Measurements from ENCODE around the gene RASA3. TPM values are rescaled to one million over a fixed set of nuclear protein-coding genes. Genes with fewer than 3 reads are reported as not detected.
"Not testable (repeated sequence)": the region's sequence is repeated elsewhere in the genome, so short reads cannot be mapped to it uniquely, and the experiment has no call there.

Gene RASA3
- total RNA-seq, 2 donors from 2014 or later = 6.5 to 9.0 TPM

DNA sequence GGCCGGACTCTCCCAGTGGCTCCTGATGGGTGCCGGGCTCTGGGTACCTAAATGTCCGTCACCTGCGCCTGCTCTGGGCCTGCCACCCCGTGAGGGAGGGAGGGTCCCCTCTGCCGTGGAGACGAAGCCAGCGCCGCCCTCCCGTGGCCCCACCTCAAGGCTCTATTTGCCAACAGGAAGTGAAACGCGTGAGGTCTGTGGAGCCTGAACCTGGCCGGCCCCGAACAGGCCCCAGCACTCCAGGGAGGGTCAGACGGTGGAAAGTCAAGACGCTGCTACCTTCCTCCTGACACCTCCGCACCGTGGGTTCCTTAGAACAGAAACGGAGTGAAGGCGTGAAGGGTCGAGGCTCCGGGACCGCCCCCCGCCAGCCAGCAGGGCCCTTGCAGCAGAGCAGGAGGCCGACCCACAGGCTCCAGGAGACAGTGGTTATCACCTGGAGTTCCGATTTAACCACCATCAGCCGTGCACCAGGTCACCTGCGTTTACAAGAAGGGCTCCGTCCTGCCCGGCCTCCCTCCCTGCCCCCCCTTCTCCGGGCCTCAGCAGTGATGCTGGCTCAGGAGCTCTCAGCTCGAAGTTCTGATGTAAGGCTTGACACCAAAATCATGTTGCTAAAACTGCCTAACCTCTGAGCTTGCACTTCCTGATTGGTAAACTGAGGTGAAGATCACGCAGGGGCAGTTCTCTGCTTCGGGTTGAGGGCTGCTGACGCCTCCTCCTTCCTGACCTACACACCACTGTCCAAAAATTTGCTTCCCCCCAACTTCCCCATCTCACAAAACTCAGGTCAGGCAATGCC lies 107.6 kb downstream of the RASA3 start:
- intact Hi-C loops (cut with DNase I, micrococcal nuclease) = no loop called here
- DNase-seq = peak in 1 of 2 donors; percentile 47
- ATAC-seq = peak; percentile 16

DNA sequence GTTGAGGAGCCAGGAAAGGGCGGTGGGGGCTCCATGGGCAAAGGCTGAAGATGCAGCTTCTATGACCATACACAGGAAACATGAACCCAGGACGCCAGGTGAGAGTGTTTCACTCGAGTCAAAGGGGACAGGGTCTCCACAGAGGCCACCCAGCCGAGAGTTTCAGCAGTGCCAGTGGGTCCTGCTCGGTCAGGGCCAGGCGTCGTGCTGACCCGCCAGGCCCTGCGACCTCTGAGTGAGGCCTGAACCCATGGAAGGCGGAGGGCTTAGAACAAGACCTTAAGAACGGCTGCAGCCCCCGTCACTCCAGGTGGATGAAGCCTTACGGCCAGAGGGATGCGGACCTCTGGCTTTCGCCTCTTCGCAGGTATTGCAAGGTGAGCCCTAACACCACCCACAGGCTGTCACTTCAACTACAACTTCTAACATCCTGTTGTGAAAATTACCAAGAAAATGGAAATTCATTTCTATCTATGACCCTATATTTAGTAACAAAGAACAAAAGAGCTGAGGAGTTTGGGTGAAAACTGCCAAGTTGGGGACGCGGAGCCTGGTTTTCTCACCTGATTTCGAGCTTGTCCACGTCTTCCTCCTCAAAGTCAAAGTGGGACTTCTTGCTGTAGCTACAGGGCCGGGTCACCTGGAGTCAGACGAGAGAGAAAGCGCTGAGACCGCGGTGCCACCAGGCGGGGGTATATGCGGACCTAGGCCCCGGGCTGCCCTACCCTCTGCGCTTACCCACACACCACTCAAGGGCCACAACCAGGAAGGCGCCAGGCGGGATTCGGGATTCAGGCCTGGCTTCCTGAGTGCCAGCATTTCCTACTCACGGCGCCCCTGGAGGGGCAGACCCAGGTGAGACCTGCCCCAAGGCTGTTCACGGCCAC lies 108.5 kb downstream of the RASA3 start:
- intact Hi-C loops (cut with DNase I, micrococcal nuclease) = no loop called here
- no peak for DNase-seq

DNA sequence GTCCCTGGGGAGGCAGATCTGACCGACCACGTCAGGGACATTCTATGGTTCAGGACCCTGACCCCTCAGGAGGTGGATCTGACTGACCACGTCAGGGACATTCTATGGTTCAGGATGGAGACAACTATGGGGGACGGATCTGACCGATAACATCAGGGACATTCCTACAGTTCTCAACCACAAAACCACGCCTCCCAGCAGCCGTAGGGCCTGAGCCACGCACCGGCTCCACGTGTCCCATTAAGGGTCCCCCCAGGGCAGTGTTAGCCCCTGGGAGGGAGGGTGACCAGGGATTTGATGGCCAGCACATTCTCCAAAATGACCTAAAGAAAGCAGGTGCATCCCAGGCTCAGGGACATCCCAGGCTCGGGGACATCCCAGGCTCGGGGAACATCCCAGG lies 109.5 kb downstream of the RASA3 start:
- no peak for DNase-seq
- intact Hi-C loops (cut with DNase I, micrococcal nuclease) = no loop called here
- no peak for ATAC-seq

More for the DNA sequence above, 108.5 kb downstream of the RASA3 start:
- no peak for ATAC-seq

DNA sequence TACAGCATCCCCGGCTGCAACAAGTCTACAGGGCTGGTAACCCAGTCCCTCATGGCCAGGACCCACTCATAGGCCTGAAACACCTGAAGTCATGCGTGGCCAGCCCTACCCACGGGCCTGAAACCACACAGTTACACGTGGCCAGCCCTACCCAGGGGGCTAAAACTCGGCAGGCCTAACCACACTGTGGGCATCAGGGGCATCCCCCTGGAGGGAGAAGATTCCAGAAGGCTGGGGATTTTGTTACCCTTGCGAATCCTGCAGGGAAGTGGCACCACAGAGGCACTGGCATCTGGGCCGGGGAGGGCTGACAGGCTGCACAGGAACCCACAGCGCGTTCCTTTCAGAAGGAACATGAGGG lies 110.1 kb downstream of the RASA3 start:
- no peak for DNase-seq
- intact Hi-C loops (cut with DNase I, micrococcal nuclease) = no loop called here
- no peak for ATAC-seq

DNA sequence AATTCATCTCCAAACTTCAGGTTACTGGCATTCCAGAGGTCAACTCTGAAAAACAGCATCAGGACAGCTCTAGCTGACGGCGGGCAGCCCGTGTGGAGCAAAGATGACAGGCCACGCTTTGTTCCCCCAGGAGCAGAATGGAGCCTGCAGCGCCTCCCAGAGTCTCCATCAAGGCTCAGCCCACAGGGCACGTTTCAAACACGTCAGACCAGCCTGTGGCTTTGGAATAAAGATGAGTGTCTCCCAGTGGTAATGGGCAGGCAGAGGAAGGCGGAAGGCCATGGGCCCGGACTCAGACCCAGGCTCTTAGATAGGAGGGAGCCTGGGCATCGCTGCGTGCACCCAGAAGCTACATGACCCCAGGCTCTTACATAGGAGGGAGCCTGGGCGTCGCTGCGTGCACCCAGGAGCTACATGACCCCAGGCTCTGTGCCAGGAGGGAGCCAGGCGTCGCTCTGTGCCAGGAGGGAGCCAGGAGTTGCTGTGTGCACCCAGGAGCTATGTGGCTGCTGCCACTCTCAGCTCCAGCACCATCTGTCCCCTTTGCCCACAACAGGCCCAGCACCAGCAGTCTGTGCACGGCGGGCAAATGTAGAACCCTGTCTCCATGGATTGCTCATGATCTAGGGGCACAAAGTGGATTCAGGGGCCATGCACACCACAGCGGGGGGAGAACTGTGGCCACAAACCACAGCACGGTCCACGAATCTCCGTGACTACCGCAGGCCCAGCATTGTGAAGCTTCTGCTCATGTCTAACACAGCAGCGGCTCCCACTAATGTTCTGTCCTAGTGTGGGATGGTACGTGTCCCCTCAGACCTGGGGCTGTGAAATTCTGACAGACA lies 110.7 kb downstream of the RASA3 start:
- ATAC-seq (no peak), DNase-seq (no peak)
- intact Hi-C loops (cut with DNase I, micrococcal nuclease) = no loop called here

DNA sequence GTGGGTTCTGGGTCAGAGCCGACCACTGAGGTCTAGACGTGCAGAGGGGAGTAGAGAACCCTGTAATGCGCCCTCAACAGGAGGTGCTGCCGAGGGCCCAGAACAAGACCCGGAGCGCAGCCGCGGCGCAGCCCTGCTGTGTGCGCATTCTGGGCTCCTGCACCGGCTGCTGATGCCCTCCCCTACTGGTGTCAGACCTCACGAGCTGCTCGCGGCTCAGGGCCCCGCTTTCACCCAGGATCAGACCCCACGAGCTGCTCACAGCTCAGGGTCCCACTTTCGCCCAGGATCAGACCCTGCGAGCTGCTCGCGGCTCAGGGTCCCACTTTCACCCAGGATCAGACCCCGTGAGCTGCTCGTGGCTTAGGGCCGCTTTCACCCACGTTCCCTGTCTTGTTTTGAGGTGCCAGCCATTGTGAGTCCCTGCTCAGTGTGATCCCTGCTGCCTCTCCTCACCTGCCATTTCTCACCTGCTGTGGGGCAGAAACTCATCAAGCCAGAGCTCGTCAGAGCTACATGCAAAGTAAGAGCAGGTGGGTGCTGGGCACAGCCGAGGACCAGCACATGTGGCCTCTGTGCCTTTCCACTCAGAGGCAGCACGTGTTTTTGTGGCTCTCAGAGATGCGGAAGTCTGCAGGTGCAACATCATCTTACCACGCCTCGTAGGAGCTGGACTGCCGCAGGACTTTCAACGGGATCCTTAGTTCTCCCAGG lies 111.5 kb downstream of the RASA3 start:
- intact Hi-C loops (cut with DNase I, micrococcal nuclease) = no loop called here
- ATAC-seq (no peak), DNase-seq (no peak)

DNA sequence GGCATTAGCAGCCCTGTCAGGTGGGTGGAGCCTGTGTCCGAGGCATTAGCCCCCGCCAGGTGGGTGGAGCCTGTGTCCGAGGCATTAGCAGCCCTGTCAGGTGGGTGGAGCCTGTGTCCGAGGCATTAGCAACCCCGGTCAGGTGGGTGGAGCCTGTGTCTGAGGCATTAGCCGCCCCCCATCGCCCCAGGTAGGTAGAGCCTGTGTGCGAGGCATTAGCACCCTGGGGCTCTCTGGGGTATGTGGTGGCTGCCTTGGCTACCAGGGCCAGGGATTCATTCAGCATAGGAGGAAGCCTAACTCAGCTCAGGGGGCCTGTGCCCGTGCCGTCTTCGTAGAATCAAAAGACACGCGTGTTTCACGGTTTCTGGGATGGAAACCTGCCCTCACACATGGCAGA lies 112.3 kb downstream of the RASA3 start:
- intact Hi-C loops (cut with DNase I, micrococcal nuclease); DNase-seq; ATAC-seq: not testable (repeated sequence)

- DNase-seq (no peak), ATAC-seq (no peak)
- intact Hi-C loops (cut with DNase I, micrococcal nuclease) = no loop called here
These were observed 113.1 kb downstream of the RASA3 start for GRCh38 chr13:114019367-114019766.

DNA sequence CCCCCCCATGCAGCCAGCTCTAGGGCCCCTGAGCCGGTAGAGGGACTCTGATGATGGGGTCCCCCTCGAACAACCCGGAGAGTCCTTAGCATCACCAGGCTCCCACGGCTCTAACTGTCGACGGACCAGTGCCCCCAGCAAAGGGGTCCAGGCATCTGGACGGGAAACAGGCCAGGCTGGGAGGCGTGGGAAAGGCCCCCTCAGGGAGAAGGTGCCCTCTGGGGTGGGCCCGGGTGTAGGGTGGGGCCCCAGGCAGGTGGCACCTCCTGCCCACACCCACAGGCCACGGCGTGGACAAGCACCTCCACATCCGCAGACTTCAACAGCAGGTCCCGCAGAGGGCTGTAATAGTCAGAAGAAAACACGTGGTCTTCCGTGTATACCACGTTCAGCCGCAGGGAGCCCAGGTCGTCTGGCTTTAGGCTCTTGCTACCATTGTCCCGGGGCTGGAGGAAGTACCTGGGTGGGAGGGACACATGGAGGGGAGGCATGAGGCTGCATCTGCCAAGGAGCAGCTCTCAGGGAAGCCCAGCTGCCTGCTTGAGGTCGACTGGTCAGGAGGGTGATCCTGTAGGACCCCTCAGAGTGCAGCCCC lies 113.9 kb downstream of the RASA3 start:
- DNase-seq (no peak), ATAC-seq (no peak)
- intact Hi-C loops (cut with DNase I, micrococcal nuclease) = no loop called here

GRCh38 chr13:114017966-114018365 lies 114.5 kb downstream of the RASA3 start:
- intact Hi-C loops (cut with DNase I, micrococcal nuclease) = no loop called here
- DNase-seq = no peak

GRCh38 chr13:114017028-114017630 lies 115.3 kb downstream of the RASA3 start:
- intact Hi-C loops (cut with DNase I, micrococcal nuclease) = no loop called here
- no peak for DNase-seq
- ATAC-seq = no peak

More at GRCh38 chr13:114017966-114018365, 114.5 kb downstream of the RASA3 start:
- ATAC-seq = no peak

- no peak for DNase-seq
- ATAC-seq = no peak
- intact Hi-C loops (cut with DNase I, micrococcal nuclease) = no loop called here
These were observed 115.9 kb downstream of the RASA3 start for GRCh38 chr13:114016321-114017027.

DNA sequence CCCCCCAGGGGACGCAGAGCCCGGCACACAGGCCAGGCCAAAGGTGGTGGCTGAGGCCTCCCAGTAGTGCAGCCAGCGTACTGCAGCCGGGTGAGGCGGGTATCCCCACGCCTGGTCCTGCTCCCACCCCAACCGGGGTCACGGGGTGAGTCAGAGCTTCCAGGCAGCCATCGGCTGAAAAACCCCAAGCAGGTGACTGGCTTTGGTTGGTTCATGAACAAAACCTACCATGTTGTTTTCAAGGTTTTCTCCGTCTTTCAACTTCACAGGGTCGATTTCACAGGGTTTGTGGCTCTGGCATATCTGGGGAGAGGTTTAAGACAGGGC lies 116.5 kb downstream of the RASA3 start:
- ATAC-seq = no peak
- intact Hi-C loops (cut with DNase I, micrococcal nuclease) = no loop called here
- no peak for DNase-seq

GRCh38 chr13:114015111-114015968 lies 117.1 kb downstream of the RASA3 start:
- intact Hi-C loops (cut with DNase I, micrococcal nuclease) = no loop called here
- ATAC-seq = peak; percentile 93
- DNase-seq = peak; percentile 65 to 73

DNA sequence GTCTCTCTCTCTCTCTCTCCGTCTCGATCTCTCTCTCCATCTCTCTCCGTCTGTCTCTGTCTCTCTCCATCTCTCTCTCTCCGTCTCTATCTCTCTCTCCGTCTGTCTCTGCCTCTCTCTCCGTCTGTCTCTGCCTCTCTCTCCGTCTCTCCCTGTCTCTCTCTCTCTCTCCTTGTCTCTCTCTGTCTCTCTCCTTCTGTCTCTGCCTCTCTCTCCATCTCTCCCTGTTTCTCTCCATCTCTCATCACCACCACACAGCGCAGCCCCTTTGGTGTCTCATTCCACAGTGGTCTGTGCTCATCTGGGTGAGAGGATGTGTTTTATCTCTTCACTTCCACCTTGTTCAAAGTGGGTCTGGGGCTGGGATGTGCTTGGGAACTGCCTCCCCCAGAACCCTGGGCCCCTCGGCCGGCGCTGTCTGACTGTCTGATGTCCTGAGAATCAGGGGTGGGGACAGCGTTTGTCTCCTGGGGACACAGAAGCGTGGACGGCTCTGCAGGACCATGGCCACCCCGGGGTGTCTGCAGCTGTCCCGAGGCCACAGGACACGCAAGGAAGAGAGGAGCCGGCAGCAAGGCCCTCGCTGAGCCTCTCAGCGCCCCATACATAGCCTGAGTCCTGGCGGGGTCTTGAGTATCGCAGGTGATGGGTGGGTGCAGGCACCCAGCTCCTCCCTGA lies 118.3 kb downstream of the RASA3 start:
- no peak for ATAC-seq
- DNase-seq = no peak
- intact Hi-C loops (cut with DNase I, micrococcal nuclease) = no loop called here

GRCh38 chr13:114013336-114013735 lies 119.1 kb downstream of the RASA3 start:
- ATAC-seq = no peak
- DNase-seq = no peak
- intact Hi-C loops (cut with DNase I, micrococcal nuclease) = no loop called here

Data from left colon (tissue), 2 donors.